Breast epithelium (tissue), 3 donors: Measurements from ENCODE around the gene ARSD.

Source experiments
- CTCF ChIP-seq, 3 donors: fragments of 450-650 bp; IDR thresholded peaks; one replicate each; pipeline ENCODE4 v1.5.1; 2016 to 2017; ENCODE audit warnings: antibody characterized with exemption in 3 of 3, mild to moderate bottlenecking in 3 of 3, moderate library complexity in 3 of 3
- POLR2A ChIP-seq: fragments of 450-650 bp; IDR thresholded peaks from one replicate; pipeline ENCODE4 v1.6.1; 2016; ENCODE audit warnings: antibody characterized with exemption, mild to moderate bottlenecking, moderate library complexity
- POLR2AphosphoS5 ChIP-seq, 3 donors: sonication (generic); formaldehyde crosslinking; IDR thresholded peaks; one replicate each; pipeline ENCODE4 v1.6.1; 2017; ENCODE audit warnings: antibody characterized with exemption in 3 of 3

GRCh38 chrX:2888309-2888708 lies 40.8 kb downstream of the ARSD start:
- TF ChIP-seq CTCF (IDR thresholded peaks at IDR 0.05) (no peak), POLR2A (no peak), POLR2AphosphoS5 (IDR thresholded peaks at IDR 0.05) (no peak)
